Fibroblast of pulmonary artery (primary cell): ENCODE results near the gene MCM6.

Experiments
- DNase-seq: peaks from one replicate; pipeline ENCODE4 v3.0.0-alpha.2; 2010; ENCODE audit warnings: low read depth
- H3K4me3 ChIP-seq: replicated peaks from 2 replicates; pipeline ENCODE4 v1.5.1; 2011; ENCODE audit warnings: low read depth, mild to moderate bottlenecking, control low read depth, low read length, moderate library complexity
- TF ChIP-seq, protein P1 (sequence below): IDR thresholded peaks from 2 replicates; pipeline ENCODE4 v1.5.1; 2011; ENCODE audit warnings: mild to moderate bottlenecking, control low read depth, low read length, inconsistent platforms; ENCODE audit errors: missing control alignments

Gene MCM6

DNA sequence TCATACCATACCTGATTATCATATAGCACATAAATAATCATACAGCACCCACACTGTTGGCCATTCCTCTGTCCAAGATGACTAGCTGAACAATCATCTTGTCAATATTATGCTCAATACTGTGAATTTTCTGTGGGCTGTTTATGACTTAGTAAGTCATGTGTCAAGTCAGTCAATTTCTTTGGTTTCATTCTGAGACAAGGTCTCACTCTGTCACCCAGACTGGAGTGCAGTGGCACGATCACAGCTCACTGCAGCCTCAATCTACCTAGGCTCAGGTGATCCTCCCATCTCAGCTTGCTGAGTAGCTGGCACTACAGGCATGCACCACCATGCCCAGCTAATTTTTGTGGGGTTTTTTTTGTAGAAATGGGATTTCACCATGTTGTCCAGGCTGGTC lies 5.7 kb downstream of the MCM6 start:
- no peak for DNase-seq
- TF ChIP-seq, protein P1, sequence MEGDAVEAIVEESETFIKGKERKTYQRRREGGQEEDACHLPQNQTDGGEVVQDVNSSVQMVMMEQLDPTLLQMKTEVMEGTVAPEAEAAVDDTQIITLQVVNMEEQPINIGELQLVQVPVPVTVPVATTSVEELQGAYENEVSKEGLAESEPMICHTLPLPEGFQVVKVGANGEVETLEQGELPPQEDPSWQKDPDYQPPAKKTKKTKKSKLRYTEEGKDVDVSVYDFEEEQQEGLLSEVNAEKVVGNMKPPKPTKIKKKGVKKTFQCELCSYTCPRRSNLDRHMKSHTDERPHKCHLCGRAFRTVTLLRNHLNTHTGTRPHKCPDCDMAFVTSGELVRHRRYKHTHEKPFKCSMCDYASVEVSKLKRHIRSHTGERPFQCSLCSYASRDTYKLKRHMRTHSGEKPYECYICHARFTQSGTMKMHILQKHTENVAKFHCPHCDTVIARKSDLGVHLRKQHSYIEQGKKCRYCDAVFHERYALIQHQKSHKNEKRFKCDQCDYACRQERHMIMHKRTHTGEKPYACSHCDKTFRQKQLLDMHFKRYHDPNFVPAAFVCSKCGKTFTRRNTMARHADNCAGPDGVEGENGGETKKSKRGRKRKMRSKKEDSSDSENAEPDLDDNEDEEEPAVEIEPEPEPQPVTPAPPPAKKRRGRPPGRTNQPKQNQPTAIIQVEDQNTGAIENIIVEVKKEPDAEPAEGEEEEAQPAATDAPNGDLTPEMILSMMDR: no peak
- H3K4me3 ChIP-seq: no peak overlapping the region

DNA sequence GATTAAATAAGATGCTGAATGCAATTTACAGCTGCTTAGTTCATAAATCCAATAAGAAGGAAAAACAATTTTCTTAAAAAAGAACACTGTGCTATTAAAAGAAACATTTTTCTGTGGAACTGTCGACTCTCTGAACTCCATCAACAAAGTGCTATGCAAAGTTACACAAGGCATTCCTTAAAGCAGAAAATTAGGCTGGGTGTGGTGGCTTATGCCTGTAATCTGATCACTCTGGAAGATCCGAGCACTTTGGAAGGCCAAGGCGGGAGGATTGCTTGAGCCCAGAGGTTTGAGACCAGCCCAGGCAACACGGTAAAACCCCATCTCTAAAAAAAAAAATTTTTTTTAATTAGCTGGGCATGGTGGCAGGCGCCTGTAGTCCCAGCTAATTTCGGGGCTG lies 13.0 kb downstream of the MCM6 start:
- H3K4me3 ChIP-seq: no peak overlapping the region
- no peak for DNase-seq
- TF ChIP-seq, protein P1: no peak

DNA sequence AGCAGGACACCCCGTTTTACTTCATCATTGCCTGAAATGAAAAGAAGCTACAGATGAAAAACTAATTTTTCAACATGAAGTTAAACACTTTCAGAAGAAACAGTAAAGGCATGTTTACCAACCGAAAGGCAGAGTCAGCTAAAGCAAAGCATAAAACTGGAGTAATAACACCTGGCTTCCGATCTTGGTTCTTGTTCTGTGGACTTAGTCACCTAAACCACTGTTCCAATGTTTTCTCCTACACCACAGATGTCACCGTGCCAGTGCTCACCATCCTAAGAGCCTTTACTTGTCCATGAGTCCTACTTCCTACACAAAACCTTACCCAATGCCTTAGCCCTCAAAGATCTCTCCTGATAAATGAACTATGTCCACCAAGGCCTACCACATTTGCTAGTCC lies 13.5 kb downstream of the MCM6 start:
- DNase-seq: no peak
- TF ChIP-seq, protein P1: no peak
- H3K4me3 ChIP-seq: no peak overlapping the region

DNA sequence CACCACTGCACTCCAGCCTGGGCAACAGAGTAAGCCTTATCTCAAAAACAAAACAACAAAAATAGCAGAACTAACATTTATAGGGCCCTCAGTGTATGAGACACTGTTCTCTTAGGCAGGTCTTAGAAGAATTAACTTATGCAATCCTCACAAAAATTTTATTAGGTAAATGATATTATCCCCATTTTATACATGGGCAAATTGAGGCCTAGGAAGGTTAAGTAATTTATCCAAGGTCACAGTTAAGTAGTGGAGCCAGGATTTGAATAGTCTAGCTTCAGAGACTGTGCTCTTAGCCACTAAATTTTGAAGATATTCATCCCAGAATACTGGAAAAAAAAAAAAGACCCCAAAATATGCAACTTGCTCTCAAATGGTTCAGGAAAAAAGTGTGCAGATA lies 22.8 kb downstream of the MCM6 start:
- DNase-seq: no peak

DNA sequence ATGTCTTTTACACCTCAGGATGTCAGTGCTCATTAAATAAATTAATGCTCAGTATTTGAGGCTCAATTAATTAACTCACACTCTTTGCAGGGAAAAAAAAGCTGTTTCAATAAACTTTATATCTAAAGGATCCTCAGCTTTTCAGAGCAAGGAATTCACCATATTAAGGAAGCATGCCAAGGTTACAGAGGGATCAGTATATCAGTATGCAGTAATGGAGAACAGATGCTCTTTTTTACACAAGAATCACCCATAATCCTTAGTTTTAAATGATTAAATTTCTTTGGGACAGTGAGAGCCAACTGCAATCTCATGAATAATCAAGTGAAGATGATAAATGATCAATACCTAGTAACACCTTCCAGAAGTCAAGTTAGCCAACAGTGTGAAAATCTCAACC lies 24.4 kb downstream of the MCM6 start:
- DNase-seq: no peak
- TF ChIP-seq, protein P1: no peak
- H3K4me3 ChIP-seq: no peak overlapping the region

More for the DNA sequence above, 22.8 kb downstream of the MCM6 start:
- no peak overlapping the region for H3K4me3 ChIP-seq
- TF ChIP-seq, protein P1: no peak

DNA sequence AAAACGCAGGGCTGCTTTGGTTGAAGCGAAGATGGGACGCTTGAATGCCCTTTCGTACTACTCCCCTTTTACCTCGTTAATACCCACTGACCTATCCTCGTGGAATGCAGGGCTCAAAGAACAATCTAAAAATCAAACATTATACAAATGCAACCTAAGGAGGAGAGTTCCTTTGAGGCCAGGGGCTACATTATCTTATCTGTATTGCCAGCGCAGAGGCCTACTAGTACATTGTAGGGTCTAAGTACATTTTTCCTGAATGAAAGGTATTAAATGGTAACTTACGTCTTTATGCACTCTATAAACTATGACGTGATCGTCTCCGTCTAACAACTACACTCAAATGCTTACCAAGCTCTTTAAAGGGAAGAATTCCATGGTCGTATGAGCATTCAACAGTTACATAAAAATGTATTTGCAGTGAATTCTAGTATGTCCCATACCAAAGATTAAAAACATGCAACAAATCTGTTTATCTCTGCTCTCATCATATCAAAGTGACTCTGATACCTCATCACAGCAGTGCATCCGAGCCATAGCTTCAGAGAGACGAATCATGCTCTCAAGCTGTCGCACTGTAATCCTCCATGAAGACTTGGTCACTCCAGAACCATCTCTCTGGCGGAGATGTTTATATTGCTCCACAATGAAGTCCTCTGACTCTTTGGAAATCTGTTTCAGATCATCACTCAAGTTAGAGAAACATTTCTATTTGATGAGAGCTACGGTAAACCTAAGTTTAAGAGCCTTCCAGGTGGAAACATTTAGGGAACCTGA lies 25.2 kb downstream of the MCM6 start:
- H3K4me3 ChIP-seq: no peak overlapping the region
- DNase-seq: no peak
- TF ChIP-seq, protein P1: no peak

DNA sequence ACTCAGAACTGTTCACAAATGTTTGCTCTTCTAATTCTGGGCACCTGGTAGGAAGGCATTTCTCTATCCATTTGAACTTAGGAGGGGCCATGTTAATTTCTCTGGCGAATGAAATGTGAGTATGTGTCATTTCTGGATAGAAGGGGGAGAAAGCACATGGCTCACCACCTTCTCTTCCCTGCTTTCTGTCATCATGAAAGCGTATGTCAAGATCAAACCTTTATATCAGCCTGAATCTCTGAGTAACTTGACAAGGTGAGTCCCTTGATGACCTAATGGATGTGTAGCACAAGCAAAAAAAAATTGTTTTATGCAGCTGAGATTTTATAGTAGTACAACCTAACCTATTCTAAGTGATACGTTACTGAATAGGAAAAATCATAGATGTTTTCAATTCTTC lies 27.2 kb downstream of the MCM6 start:
- TF ChIP-seq, protein P1: no peak
- no peak overlapping the region for H3K4me3 ChIP-seq
- DNase-seq: no peak
